Prostate gland (tissue), 2 donors: Measurements from ENCODE around the gene EMX1. TPM values are rescaled to one million over a fixed set of nuclear protein-coding genes. Genes with fewer than 3 reads are reported as not detected.

Experiments used
- DNase-seq: peaks from one replicate; pipeline ENCODE4 v3.0.0-alpha.2; 2019; ENCODE audit warnings: low spot score
- H3K27ac ChIP-seq, 2 donors: fragments of 200-600 bp; sonication (generic); 2 replicates each; pipeline ENCODE4 v1.5.1; 2017 to 2019
- H3K27me3 ChIP-seq: fragments of 200-600 bp; sonication (generic); replicated peaks from 2 replicates; pipeline ENCODE4 v1.5.1; 2019; ENCODE audit not compliant: insufficient read depth
- H3K36me3 ChIP-seq, 2 donors: fragments of 200-600 bp; sonication (generic); 1 replicate in 1 of 2; 2 replicates in 1 of 2; pipeline versions ENCODE4 v1.5.1 to v1.8.1; 2017 to 2019
- H3K4me1 ChIP-seq: fragments of 200-600 bp; sonication (generic); replicated peaks from 2 replicates; pipeline ENCODE4 v1.5.1; 2019
- H3K4me3 ChIP-seq, 2 donors: fragments of 200-600 bp; sonication (generic); 2 replicates each; pipeline ENCODE4 v1.5.1; 2017 to 2019
- H3K9me3 ChIP-seq: fragments of 200-600 bp; sonication (generic); 2 replicates; pipeline ENCODE4 v1.5.1; 2017
- CTCF ChIP-seq, 4 experiments: fragments of 200-600 bp in 2 of 4; fragments of 450-650 bp in 2 of 4; sonication (generic) in 2 of 4; IDR thresholded peaks; 1 replicate in 3 of 4; 2 replicates in 1 of 4; pipeline ENCODE4 v1.5.1; 2016 to 2019; ENCODE audit warnings: antibody characterized with exemption in 4 of 4, mild to moderate bottlenecking in 2 of 4, moderate library complexity in 2 of 4
- POLR2A ChIP-seq: fragments of 450-650 bp; IDR thresholded peaks from one replicate; pipeline ENCODE4 v1.6.1; 2016; ENCODE audit warnings: antibody characterized with exemption, mild to moderate bottlenecking
- POLR2AphosphoS5 ChIP-seq: sonication (generic); formaldehyde crosslinking; IDR thresholded peaks from one replicate; pipeline ENCODE4 v1.6.1; 2017; ENCODE audit warnings: antibody characterized with exemption
- WGBS: methylation state at CpG from one replicate; pipeline ENCODE4 v1.1.5; 2018; 5-methylcytosine and 5-hydroxymethylcytosine counted together
- intact Hi-C: fragments of 100-400 bp; cut with DNase I; formaldehyde crosslinking; loops from one replicate; pipeline ENCODE4 v1.14.2; 2022
- total RNA-seq, 2 donors: library from RNA; depleted of rRNA; stranded (reverse); fragments of >200 nt; gene quantifications; one replicate each; pipeline ENCODE4 v1.1.0, GENCODE V29; 2016

EMX1 gene
- total RNA-seq, 2 donors from 2014 or later: 9.8 TPM; not detected in 1

GRCh38 chr2:72915907-72916742, 1.2 kb upstream of the EMX1 start:
- 2% methylated on average over 64 of the region's 86 CpGs for WGBS
- intact Hi-C loops: no loop called here
- peaks cover 24% of the 10 kb centered on the region for H3K4me1 ChIP-seq
- DNase-seq: peak; percentile 35
- TF ChIP-seq CTCF (IDR thresholded peaks at IDR 0.05) (no peak), POLR2A (no peak), POLR2AphosphoS5 (peak; percentile 64)
- no peaks in the 10 kb centered on the region for H3K9me3 ChIP-seq
- H3K27me3 ChIP-seq: peaks cover 51% of the 10 kb centered on the region
- no peaks in the 10 kb centered on the region for H3K36me3 ChIP-seq
- no peak overlapping the region for H3K27ac ChIP-seq
- peak overlapping the region; percentile 16 to 30 for H3K4me3 ChIP-seq

- 3% methylated on average over 29 of the region's 29 CpGs for WGBS
- peaks cover 55% of the 10 kb centered on the region for H3K27me3 ChIP-seq
- no peak for TF ChIP-seq POLR2A
- TF ChIP-seq POLR2AphosphoS5: no peak
- H3K36me3 ChIP-seq: no peaks in the 10 kb centered on the region
- DNase-seq: no peak
- H3K4me1 ChIP-seq: peaks cover 24% of the 10 kb centered on the region
- peak overlapping the region; percentile 14 to 30 for H3K4me3 ChIP-seq
- no peaks in the 10 kb centered on the region for H3K9me3 ChIP-seq
- no peak overlapping the region for H3K27ac ChIP-seq
- intact Hi-C loops: no loop called here
Observed at GRCh38 chr2:72916743-72917137, 579 bp upstream of the EMX1 start.

GRCh38 chr2:72917877-72918553, 696 bp downstream of the EMX1 start:
- peak overlapping the region; percentile 14 to 30 for H3K4me3 ChIP-seq
- peaks cover 24% of the 10 kb centered on the region for H3K4me1 ChIP-seq
- intact Hi-C loops: no loop called here
- H3K36me3 ChIP-seq: no peaks in the 10 kb centered on the region
- no peak overlapping the region for H3K27ac ChIP-seq
- 2% methylated on average over 64 of the region's 89 CpGs for WGBS
- DNase-seq: no peak
- no peak for TF ChIP-seq CTCF (IDR thresholded peaks at IDR 0.05)
- no peak for TF ChIP-seq POLR2A
- TF ChIP-seq POLR2AphosphoS5: no peak
- no peaks in the 10 kb centered on the region for H3K9me3 ChIP-seq
- peaks cover 66% of the 10 kb centered on the region for H3K27me3 ChIP-seq

- Histone ChIP-seq H3K27ac (no peak overlapping the region), H3K9me3 (no peaks in the 10 kb centered on the region), H3K36me3 (no peaks in the 10 kb centered on the region), H3K4me1 (peaks cover 24% of the 10 kb centered on the region), H3K4me3 (no peak overlapping the region), H3K27me3 (peaks cover 62% of the 10 kb centered on the region)
- TF ChIP-seq POLR2AphosphoS5 (no peak), POLR2A (no peak), CTCF (IDR thresholded peaks at IDR 0.05) (no peak)
- 6% methylated on average over 48 of the region's 48 CpGs for WGBS
- no peak for DNase-seq
- intact Hi-C loops: no loop called here
Observed at GRCh38 chr2:72919414-72920317, 2.3 kb downstream of the EMX1 start.
